Measurements from ENCODE around the gene ALG12. TPM values are rescaled to one million over a fixed set of nuclear protein-coding genes. Genes with fewer than 3 reads are reported as not detected.
A peak's percentile ranks its signal among the peaks of the same experiment; 100 is the strongest.

ALG12 gene
- total and polyA plus RNA-seq, 2 of the 13 experiments (the other 11 are each of a cell fraction or from before 2014, with no cell fraction given): 7.8 to 15.8 TPM

- TF ChIP-seq HCFC1 (IDR thresholded peaks at IDR 0.05; ENCODE audit: low read depth, low read length) (0 out of 2 replicates have a peak, but pooled peaks have one; percentile 14), CBX2 (IDR thresholded peaks at IDR 0.05; ENCODE audit: low read depth, low read length) (no peak), CBX2 (CRISPR knock-in tag; IDR thresholded peaks at IDR 0.05; ENCODE audit: low read depth) (no peak), HOXD1 (CRISPR knock-in tag; IDR thresholded peaks at IDR 0.05) (peak; percentile 73; the same call in 1 of the 2 replicates), RFXAP (CRISPR knock-in tag; IDR thresholded peaks at IDR 0.05; ENCODE audit: borderline replicate concordance) (no peak), ZNF570 (CRISPR knock-in tag; IDR thresholded peaks at IDR 0.05; ENCODE audit: borderline replicate concordance) (peak; percentile 4; the same call in 1 of the 2 replicates), NR2C2 (CRISPR knock-in tag; IDR thresholded peaks at IDR 0.05; ENCODE audit: borderline replicate concordance) (peak; percentile 57), ZNF160 (CRISPR knock-in tag; IDR thresholded peaks at IDR 0.05) (peak; percentile 75; the same call in 1 of the 2 replicates), MAZ (IDR thresholded peaks at IDR 0.05; ENCODE audit: borderline replicate concordance, low read depth, low read length) (peak; percentile 98), MAZ (CRISPR knock-in tag; IDR thresholded peaks at IDR 0.05; ENCODE audit: low read depth) (peak; percentile 80; the same call in 1 of the 2 replicates), FOXO1 (CRISPR knock-in tag; IDR thresholded peaks at IDR 0.05) (peak; percentile 58), CHD2 (IDR thresholded peaks at IDR 0.05; ENCODE audit: low read depth, low read length) (peak; percentile 80), KLF16 (CRISPR knock-in tag; IDR thresholded peaks at IDR 0.05) (peak in 1 of 2 experiments; percentile 50; a peak in 1 of 4 replicates), ZNF841 (CRISPR knock-in tag; IDR thresholded peaks at IDR 0.05; ENCODE audit: borderline replicate concordance) (peak; percentile 5; the same call in 1 of the 2 replicates), RBFOX2 (IDR thresholded peaks at IDR 0.05; ENCODE audit: low read depth, low read length) (peak; percentile 95), POLR2G (IDR thresholded peaks at IDR 0.05; ENCODE audit: low read depth, low read length) (peak; percentile 85), SALL2 (CRISPR knock-in tag; IDR thresholded peaks at IDR 0.05) (peak; percentile 88), MXD4 (CRISPR knock-in tag; IDR thresholded peaks at IDR 0.05) (peak; percentile 89; the same call in 1 of the 2 replicates), TERF1 (CRISPR knock-in tag; IDR thresholded peaks at IDR 0.05) (0 out of 2 replicates have a peak, but pooled peaks have one; percentile 57), IRX3 (CRISPR knock-in tag; IDR thresholded peaks at IDR 0.05; ENCODE audit: borderline replicate concordance, low read depth) (0 out of 2 replicates have a peak, but pooled peaks have one; percentile 26), ZNF432 (CRISPR knock-in tag; IDR thresholded peaks at IDR 0.05; ENCODE audit: borderline replicate concordance) (no peak), HES4 (CRISPR knock-in tag; IDR thresholded peaks at IDR 0.05; ENCODE audit: borderline replicate concordance) (peak; percentile 96)
- TF ChIP-seq, protein P1, sequence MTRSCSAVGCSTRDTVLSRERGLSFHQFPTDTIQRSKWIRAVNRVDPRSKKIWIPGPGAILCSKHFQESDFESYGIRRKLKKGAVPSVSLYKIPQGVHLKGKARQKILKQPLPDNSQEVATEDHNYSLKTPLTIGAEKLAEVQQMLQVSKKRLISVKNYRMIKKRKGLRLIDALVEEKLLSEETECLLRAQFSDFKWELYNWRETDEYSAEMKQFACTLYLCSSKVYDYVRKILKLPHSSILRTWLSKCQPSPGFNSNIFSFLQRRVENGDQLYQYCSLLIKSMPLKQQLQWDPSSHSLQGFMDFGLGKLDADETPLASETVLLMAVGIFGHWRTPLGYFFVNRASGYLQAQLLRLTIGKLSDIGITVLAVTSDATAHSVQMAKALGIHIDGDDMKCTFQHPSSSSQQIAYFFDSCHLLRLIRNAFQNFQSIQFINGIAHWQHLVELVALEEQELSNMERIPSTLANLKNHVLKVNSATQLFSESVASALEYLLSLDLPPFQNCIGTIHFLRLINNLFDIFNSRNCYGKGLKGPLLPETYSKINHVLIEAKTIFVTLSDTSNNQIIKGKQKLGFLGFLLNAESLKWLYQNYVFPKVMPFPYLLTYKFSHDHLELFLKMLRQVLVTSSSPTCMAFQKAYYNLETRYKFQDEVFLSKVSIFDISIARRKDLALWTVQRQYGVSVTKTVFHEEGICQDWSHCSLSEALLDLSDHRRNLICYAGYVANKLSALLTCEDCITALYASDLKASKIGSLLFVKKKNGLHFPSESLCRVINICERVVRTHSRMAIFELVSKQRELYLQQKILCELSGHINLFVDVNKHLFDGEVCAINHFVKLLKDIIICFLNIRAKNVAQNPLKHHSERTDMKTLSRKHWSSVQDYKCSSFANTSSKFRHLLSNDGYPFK (CRISPR knock-in tag; IDR thresholded peaks at IDR 0.05; ENCODE audit: borderline replicate concordance): no peak
- TF ChIP-seq, protein P2, sequence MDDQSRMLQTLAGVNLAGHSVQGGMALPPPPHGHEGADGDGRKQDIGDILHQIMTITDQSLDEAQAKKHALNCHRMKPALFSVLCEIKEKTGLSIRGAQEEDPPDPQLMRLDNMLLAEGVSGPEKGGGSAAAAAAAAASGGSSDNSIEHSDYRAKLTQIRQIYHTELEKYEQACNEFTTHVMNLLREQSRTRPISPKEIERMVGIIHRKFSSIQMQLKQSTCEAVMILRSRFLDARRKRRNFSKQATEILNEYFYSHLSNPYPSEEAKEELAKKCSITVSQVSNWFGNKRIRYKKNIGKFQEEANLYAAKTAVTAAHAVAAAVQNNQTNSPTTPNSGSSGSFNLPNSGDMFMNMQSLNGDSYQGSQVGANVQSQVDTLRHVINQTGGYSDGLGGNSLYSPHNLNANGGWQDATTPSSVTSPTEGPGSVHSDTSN (CRISPR knock-in tag; IDR thresholded peaks at IDR 0.05; ENCODE audit: borderline replicate concordance): peak; percentile 9; the same call in 1 of the 2 replicates
Observed at GRCh38 chr22:49960159-49961004, 42.1 kb upstream of the ALG12 start, which contains the start of gene PIM3 (continued).
